IPS DF 4.7 (cell line): ENCODE data around the gene DBI.
A peak's percentile ranks its signal among the peaks of the same experiment; 100 is the strongest.

ENCODE experiments used
- DNase-seq: peaks from one replicate; pipeline ENCODE4 v3.0.0-alpha.2; 2013; ENCODE audit warnings: low spot score; ENCODE audit errors: extremely low read depth

Gene DBI

DNA sequence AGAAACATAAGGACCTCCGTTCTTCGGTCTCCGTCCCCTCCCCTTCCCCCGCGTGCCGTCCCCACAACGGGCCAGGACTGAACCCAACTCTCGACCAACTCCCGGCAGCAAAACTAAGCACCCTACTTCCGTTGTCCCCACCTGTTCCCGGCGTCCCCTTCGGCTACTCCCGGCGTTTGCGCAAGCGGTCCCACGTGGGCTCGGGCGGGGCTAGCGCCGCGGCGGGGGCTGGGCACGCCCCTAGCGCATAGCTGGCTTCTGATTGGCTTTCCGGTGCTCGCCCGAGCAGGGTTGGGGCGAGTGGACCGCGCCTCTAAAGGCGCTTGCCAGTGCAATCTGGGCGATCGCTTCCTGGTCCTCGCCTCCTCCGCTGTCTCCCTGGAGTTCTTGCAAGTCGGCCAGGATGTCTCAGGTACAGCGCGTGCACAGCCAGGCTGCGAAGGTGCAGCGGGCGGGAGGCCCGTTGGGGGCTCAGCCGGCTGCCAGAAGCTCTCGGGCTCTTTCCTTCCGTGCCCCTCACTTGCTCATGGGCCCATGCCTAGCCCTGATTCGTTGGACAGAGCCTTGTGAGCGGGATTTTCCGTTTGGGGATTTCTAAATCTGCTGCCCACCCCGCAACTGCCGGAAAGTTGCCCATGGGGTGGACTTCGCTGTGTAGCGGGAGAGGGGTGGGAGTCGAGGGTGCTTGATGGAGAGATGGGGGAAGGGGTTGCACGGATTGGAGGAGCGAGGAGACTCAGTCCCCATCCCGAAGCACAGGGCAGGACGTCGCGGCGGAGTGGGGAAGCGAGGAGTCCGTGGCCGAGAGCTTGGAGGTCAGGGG is at the start of gene DBI, which contains the start of gene C2orf76:
DBI (plus strand) TSS at position 329 of the 823 bp plus-strand sequence; CDS start at position 404, 75 bp downstream.
C2orf76 (minus strand) TSS at position 186 of the 823 bp plus-strand sequence. CDS start 26,875 bp downstream, outside the sequence.
- DNase-seq = peak; percentile 74

DNA sequence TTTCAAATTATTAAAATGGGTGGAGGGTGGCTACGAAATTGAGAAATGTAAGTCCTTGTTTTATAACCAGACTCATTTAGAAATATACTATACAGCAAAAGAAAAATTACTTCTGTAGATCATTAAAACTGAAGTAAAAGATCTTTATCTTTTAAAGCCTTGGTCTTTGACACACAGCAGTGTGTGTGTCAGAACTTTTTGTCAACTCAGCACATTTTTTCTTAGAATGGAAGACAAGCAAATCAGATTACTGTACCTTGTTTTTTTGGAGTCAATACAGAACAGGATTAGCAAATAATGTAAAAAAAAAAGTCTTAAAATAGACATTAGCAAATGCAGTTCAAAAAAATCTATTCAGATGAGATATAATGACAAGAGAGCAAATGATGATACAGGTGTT is 49.2 kb upstream of the DBI start:
- DNase-seq = no peak

- no peak for DNase-seq
Measured at GRCh38 chr2:119319593-119319992, 47.2 kb upstream of the DBI start.

DNA sequence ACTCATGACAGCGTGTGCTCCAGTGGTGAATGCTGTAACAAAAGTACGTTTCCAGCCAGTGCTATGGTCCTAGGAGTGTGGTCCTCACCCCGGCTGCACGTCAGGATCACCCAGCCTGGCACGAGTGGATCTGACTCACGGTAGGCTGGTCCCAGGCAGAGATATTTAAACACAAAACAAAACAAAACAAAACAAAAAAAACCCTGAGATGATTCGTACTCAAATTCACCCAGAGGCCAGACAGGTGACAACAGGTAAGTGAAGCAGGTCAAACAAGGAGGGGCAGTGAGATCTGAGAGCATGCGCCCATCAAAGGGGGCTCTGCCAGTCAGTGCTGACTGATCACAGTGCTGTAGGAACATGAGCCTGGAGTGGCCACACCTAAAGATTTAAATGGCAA is 43.3 kb upstream of the DBI start:
- DNase-seq = no peak

- DNase-seq = no peak
Measured at GRCh38 chr2:119324685-119325270, 42.0 kb upstream of the DBI start.

- DNase-seq = no peak
Measured at GRCh38 chr2:119326938-119327337, 39.8 kb upstream of the DBI start.

GRCh38 chr2:119327431-119327830 is 39.3 kb upstream of the DBI start:
- no peak for DNase-seq

- no peak for DNase-seq
Measured at GRCh38 chr2:119332953-119333352, 33.8 kb upstream of the DBI start.

DNA sequence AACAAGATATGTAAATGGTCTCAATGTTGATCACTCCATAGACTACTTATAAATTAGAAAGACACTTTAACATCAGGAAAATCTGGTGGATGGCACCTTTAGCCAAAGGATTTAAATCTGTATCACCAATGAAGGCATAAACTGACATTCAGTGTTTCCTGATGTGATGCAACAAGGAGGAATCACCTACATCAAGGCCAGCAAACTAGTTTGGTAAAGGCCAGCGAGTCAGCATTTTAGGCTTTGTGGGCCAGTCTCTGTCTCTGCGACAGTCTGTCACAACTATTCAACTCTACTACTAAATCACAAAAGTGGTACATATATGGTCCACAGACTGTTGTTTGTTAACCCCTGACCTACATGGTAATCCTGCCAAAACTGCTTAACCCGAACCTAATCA is 33.4 kb upstream of the DBI start:
- DNase-seq = no peak

DNA sequence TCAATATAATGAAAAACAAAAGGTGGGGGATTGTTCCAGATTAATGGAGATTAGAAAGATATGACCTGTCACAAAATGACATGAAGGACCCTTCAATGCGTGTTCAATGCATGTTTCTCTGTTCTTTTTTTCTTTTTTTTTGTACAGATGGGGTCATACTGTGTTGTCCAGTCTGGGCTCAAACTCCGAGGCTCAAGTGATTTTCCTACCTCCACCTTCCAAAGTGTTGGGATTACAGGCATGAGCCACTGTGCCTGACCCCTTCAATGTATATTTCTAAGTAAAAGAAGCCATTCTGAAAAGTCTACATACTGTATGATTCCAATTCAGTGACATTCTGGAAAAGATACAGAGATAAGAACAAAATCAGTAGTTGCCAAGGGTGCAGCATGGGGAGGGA is 32.9 kb upstream of the DBI start:
- DNase-seq = no peak

- no peak for DNase-seq
Measured at GRCh38 chr2:119337749-119338148, 29.0 kb upstream of the DBI start.

- DNase-seq = no peak
Measured at GRCh38 chr2:119338272-119338671, 28.5 kb upstream of the DBI start.

- DNase-seq = no peak
Measured at GRCh38 chr2:119338826-119339561, 27.8 kb upstream of the DBI start.

DNA sequence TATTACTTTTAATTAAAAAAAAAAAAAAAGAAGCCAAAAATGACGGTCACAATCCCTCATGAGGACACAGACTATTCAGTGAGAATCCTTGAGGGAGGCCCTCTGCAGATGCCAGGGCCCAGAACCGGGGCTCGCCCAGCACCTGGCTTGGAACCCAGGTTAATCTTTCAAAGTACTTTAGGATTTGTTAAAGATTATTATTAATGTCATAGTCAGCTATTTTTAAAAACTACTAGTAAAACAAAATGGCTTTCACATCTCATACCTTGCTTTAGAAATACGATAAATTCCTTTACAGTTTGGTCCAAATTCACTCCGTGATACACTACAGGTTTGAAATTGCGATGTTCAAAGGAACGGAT is 27.2 kb upstream of the DBI start:
- no peak for DNase-seq

DNA sequence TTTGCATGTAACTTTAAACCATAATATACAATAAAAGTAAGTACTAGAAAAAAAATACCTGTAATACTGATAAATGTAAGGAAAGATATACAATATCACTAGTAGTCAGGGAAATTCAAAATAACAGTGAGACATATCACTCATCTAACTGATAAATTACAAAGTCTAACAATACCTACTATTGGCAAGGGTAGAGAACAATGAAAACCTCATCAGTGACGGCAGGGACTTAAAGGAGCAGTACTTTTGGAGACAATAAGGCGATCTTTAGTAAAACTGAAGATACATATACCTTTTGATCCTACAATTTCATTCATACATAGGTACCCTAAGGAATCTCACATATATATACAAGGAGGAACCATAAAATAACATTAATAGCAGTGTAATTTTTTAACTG is 25.1 kb upstream of the DBI start:
- no peak for DNase-seq

DNA sequence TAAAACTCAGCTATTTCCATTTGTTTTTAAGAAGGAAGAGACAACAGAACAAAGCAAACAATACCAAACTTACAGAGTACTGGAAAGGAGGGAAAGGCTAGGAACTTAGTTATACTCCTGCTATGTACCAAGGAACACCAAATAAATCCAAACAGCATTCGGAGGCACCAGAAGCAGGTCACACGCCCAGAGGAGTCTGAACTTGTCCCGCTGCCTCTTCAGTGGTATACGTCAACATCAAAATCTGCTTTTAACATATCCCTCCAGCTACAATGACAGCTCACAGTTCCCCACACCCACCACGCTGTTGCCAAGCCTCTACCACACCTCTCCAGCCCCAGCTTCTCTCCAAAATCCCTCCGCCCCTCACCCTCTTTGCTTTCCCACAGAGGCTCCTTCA is 17.5 kb upstream of the DBI start:
- DNase-seq = no peak

GRCh38 chr2:119350311-119350998 is 16.3 kb upstream of the DBI start:
- DNase-seq = no peak

GRCh38 chr2:119352357-119352756 is 14.4 kb upstream of the DBI start:
- no peak for DNase-seq

- no peak for DNase-seq
Measured at GRCh38 chr2:119354860-119355259, 11.9 kb upstream of the DBI start.

- DNase-seq = no peak
Measured at GRCh38 chr2:119359774-119360173, 7.0 kb upstream of the DBI start.

GRCh38 chr2:119360423-119360966 is 6.3 kb upstream of the DBI start:
- no peak for DNase-seq
